Kidney capillary endothelial cell (primary cell): ENCODE results near the gene SERPINB3.
A peak's percentile ranks its signal among the peaks of the same experiment; 100 is the strongest.
"Not testable (repeated sequence)": the region's sequence is repeated elsewhere in the genome, so short reads cannot be mapped to it uniquely, and the experiment has no call there.

ENCODE experiments used
- DNase-seq: peaks from one replicate; pipeline ENCODE4 v3.0.0-alpha.2; 2018; ENCODE audit warnings: low spot score

SERPINB3 gene

DNA sequence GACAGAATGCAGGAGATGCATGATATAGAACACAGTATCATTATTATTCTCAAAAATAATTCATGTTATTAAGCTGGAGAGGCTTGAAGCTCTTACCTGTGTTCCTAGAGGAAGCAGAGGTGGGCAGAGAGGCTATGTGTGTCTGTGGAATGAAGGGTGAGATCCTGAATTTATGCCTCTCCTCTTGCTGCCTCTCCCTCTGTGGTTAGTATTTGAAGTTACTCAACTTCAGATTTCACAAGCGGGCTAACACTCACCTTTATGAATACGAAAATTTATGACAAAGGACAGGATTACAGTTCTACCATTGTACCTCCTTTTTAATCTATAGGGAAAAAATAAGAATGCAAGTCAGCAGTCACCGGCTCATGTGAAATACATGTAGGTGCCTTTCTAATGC is at the start of gene SERPINB3:
TSS of gene SERPINB3 (minus strand) at position 144 of the 400 bp plus-strand sequence. CDS start 677 bp downstream, outside the sequence.
- not testable (repeated sequence) for DNase-seq

GRCh38 chr18:63708650-63709049 is 47.0 kb upstream of the SERPINB3 start:
- DNase-seq, result peak; percentile 26

DNA sequence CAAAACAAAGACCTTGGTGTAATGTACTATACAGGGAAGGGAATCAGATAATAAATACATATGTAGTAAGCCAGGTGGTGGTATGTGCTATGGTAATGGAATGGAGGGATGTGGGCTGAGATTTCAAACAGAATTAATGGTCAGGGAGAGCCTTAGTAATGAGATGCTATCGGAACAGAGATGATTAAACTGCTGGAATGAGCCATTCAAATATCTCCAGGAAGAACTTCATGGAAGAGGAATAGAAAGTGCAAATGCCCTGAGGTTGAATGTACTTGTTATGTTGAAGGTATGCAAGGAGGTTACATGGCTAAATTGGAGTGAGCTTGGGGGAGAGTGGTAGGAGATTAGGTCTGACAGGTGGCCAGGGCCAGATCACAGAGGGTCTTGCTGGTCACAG is 46.1 kb upstream of the SERPINB3 start:
- DNase-seq, result no peak

DNA sequence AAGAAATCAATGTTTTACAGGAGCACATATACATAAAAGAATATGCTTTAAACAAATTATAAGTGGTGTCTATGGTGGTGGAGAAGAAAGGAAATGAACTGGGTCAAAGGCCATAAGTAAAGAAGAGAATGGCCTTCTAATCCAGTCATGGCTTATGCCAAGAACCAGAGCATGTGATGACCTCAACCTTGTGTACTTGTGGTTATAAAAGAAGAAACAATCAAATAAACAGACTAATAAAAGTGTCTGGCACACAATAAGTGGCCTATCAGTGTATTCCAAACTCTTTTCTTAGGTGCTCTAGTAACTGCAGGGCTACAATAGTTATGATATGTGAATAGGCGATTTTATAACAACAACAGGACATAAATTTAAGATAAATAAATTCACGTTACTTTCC is 43.7 kb upstream of the SERPINB3 start:
- DNase-seq, result no peak

DNA sequence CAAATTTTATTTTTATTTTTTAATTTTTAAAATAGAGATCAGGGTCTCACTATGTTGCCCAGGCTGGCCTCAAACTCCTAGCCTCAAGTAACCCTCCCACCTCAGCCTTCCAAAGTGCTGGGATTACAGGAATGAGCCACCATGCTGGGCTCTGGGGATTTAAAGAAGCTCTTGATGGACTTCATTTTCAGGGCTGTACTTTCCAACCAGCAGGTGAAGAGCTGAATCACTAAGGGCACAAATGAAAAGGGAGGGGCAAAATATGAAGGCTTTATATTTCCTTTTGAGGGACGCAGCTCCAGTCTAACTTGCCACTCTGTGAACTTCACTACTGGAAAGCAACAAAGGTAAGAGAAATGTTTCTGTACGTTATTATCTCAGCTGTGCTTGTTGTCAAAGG is 41.0 kb upstream of the SERPINB3 start, which contains the start of gene SERPINB11:
TSS of gene SERPINB11 (plus strand) at position 301 of the 400 bp plus-strand sequence. CDS start 7,234 bp downstream, outside the sequence.
- DNase-seq, result no peak

DNA sequence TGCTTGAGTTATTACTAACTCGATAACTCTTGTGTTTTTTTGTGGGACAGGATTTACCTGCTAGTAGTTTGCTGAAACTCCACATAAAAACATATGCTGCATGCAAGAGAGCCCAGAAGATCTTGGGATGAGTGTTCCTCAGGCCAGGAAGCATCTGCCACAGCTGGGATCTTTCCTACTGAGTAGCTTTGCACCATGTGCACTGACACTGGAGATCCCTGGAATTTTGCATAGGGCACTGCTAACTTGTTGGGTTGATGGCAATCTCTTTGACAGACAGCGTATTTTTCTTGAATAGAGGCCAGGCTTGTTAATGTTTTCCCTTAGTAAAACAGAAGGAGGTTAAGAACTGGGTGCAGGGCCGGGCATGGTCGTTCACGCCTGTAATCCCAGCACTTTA is 40.3 kb upstream of the SERPINB3 start:
- no peak for DNase-seq

DNA sequence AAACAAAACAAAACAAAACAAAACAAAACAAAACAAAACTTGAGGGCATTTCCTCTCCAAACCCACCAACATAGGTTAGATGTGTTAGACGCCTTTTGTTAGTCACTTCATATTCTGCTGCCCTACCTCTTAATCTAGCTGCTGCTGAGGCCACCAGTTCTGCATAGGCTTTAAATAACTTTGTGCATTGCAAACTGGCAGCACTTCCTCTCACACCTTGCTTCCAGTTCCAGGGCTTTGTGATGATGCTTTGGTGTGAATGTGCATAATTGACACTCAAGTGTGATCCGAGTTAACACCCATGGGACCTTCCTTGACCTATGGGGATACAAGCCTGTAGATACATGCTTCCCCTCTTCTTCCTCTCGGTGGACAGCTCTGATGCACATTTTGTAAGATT is 38.8 kb upstream of the SERPINB3 start:
- no peak for DNase-seq

- DNase-seq, result no peak
Observed at GRCh38 chr18:63697097-63697660, 35.5 kb upstream of the SERPINB3 start.

- no peak for DNase-seq
Observed at GRCh38 chr18:63689064-63689463, 27.4 kb upstream of the SERPINB3 start.

DNA sequence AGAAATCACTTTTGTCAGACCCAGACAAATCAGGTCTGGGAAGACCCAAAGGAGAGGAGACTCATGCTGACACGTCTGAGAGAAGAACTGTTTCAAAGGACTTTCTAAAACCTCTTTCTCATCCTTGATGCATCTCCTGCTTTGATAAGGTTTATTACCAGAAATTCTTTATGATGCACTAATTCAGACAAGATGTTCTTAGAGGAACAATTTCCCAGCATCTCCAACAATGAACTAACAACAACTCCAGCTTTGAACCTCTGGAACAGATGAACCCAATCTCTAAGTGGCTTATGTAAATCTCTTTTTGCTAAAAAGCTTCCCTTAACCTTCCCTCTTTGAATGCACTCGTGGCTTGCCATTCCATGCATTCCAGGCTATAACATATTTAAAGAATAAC is 25.2 kb upstream of the SERPINB3 start:
- DNase-seq, result no peak

DNA sequence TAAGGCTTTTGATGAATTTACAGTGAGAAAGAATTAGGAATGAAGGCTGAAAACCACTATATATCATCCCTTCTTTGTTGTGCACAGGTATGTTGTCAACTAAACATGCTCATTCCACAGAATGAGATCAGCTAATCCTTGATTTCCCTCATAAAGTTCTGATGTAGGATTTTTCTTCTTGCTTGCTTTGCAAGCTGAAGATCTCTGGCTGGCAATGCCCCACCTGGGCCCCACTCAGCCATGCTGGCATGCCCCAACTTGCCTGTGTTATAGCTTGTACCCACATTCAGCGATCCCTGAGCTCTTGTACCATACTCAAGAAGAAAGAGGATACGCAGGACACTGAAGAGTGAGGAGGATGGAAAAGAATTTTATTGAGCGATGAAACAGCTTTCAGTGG is 23.0 kb upstream of the SERPINB3 start:
- DNase-seq, result no peak

DNA sequence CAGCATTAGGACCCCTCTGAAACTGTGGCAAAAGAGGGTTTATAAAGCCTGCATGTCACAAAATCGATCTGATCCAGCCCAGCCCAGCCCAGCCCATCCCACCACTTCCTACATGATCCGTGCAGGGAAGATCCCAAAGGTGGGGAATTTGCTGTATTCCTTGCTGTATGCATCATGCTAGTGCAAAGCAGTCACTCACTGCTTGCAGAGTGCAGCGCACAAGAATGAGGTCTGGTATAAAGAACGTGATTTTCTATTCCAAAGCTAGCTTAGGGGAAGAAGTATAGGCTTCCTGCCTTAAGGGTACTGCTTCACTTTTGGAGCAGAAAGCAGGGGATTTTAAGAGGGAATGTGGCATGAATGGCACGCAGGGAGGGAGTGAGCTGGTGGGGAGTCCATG is 22.2 kb upstream of the SERPINB3 start:
- no peak for DNase-seq

GRCh38 chr18:63683152-63683551 is 21.5 kb upstream of the SERPINB3 start:
- no peak for DNase-seq

DNA sequence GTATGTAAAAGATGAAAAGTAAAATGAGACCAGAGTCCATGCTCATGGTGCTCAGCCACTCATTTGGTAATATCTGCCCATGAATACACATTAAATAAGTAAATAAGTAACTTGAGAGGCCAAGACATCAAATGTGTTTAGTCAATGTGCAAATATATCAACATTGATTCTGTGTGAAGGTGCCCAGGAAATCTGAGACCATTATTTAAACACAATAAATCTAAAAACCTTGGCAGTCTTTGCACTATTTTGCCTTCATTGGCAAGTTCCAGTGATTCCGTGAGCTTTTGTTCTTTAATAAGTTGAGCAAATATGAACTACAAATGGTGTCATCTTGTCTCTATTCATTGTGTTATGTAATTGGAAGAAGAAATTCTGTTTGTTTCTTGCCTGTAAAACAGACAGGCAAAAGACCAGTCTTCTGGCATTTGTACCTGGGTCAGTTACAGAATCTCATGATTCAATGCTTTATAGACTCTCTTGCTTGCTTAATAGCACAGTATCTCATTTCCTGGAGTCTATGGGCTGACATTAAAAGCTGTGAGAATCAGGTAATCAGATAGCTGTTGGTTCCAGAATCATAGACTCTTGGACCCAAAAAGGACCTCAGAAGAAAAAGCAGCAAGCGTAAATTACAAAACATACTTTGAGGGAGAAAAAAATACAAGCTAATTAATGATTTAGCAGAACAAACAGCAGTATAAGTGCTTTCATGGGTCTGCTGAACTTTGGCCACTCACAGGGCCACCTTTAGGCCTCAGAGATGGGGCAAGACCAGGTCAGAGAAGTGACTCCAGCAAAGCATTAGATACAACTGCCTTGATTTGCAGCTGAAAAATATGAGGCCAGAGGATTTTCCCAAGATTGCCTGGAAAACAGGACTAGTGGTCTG is 20.0 kb upstream of the SERPINB3 start:
- no peak for DNase-seq

- DNase-seq, result no peak
Observed at GRCh38 chr18:63679820-63680606, 18.3 kb upstream of the SERPINB3 start.

DNA sequence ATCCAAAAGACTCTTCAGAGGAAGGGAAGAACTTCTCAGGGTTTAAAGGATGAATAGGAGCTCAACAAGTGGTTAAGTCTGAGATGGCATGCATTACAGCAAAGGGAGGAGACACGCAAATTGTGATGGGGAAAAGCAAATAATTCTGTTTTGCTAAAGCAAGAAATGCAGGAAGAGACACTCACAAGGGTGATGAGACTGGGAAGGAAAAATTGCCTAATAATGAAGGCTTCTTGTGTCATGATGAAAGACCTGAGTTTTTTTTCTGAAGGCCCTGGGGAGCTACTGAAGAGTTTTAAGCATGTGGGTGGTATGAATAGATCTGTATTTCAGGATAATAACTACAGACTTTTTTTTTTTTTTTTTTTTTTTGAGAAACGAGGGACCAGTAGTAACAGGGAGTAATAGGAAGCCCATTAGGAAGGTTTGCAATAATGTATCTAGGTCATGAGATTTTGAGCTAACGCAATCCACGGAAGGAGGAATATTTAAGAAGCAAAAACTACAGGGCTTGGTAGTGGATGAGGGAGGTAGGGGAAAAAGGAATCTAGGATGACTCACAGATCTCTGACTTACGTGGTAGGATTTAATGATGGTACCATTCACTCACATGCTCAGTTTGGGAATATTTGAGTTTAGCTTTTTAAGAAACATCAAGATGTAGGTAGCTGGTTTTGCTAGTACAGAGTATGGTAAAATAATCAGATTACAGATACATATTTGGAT is 16.0 kb upstream of the SERPINB3 start:
- DNase-seq, result no peak

- DNase-seq, result no peak
Observed at GRCh38 chr18:63676526-63677323, 15.0 kb upstream of the SERPINB3 start.

DNA sequence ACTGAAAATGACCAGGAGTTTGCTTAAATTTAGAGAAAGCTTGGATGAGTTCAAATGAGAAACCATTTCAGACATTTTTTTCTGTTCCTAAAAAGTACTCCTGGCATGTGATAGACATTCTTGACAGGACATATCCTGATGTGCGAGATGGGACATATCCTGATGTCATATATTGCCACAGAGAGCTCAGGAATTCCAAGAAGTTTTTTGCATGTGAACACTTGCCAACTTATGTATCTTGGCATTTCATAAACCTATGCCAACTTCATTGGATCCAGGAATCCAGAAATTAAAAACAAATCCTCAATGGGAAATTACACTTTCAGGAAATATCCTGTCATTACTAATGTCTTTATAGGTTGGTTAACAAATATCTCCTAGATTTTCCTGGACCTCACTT is 2.9 kb upstream of the SERPINB3 start:
- DNase-seq, result no peak

GRCh38 chr18:63658920-63659319 is 2.8 kb downstream of the SERPINB3 start:
- not testable (repeated sequence) for DNase-seq

DNA sequence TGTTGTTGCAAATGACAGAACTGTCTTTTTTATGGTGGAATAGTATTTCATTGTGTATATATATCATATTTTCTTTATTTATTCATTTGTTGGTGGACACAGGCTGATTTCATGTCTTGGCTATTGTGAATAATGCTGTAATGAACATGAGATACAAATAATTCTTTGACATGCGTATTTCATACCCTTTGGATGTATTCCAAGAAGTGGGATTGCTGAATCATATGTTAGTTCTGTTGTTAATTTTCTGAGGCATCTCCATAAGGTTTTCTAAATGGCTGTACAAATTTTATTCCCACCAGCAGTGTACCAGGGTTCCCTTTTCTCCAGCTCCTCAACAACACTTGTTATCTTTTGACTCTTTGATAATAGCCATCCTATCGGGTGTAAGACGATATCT is 11.4 kb downstream of the SERPINB3 start:
- not testable (repeated sequence) for DNase-seq

GRCh38 chr18:63648241-63648640 is 13.5 kb downstream of the SERPINB3 start:
- DNase-seq, result no peak
